Measurements from ENCODE around the gene POLDIP2.

GRCh38 chr17:28399808-28400207 lies 42.5 kb upstream of the POLDIP2 start:
- TF ChIP-seq POLR2A (IDR thresholded peaks at IDR 0.05) (no peak), CTCF (IDR thresholded peaks at IDR 0.05) (no peak)

Measured in stomach (tissue), 4 donors.